ENCODE results near the gene BCAS3.

Gene BCAS3

GRCh38 chr17:61392679-61393078 is 715.0 kb downstream of the BCAS3 start:
- Histone ChIP-seq H2BK120ac (ENCODE audit: low read depth, low read length) (no peak overlapping the region), H3K27ac (ENCODE audit: low read depth, low read length) (no peak overlapping the region), H3K56ac (ENCODE audit: low read length) (no peak overlapping the region), H3K79me1 (ENCODE audit: low read length) (no peaks in the 10 kb centered on the region), H2AK5ac (ENCODE audit: low read length) (no peak overlapping the region), H3K4ac (ENCODE audit: low read depth, low read length) (no peak overlapping the region), H3K4me3 (ENCODE audit: low read length) (no peak overlapping the region), H3K9ac (ENCODE audit: low read length) (no peak overlapping the region), H3K23ac (ENCODE audit: low read length) (no peak overlapping the region), H3K4me1 (ENCODE audit: control insufficient read depth, low read depth, low read length) (peaks cover 6% of the 10 kb centered on the region), H4K8ac (ENCODE audit: low read depth, low read length) (no peak overlapping the region), H3K18ac (ENCODE audit: low read length) (no peak overlapping the region), H3K79me2 (ENCODE audit: control insufficient read depth, insufficient read depth, low read length) (no peaks in the 10 kb centered on the region), H4K5ac (ENCODE audit: low read length) (no peak overlapping the region), H2BK15ac (replicated peaks; ENCODE audit: low read depth) (no peak overlapping the region), H2BK5ac (ENCODE audit: low read length) (no peak overlapping the region), H3K36me3 (ENCODE audit: control insufficient read depth, insufficient read depth, low read length) (no peaks in the 10 kb centered on the region), H3K4me2 (ENCODE audit: low read length) (no peak overlapping the region), H3K27me3 (ENCODE audit: insufficient read depth, low read length, poor library complexity) (peaks cover 16% of the 10 kb centered on the region)
- no CpG with 5 or more reads among the region's 3 CpGs for WGBS (ENCODE audit: extremely low coverage, insufficient coverage, low lambda C conversion rate)
- DNase-seq, result no peak

GRCh38 chr17:61393550-61393903 is 715.9 kb downstream of the BCAS3 start:
- Histone ChIP-seq H3K4me1 (ENCODE audit: control insufficient read depth, low read depth, low read length) (peaks cover 6% of the 10 kb centered on the region), H2BK120ac (ENCODE audit: low read depth, low read length) (no peak overlapping the region), H4K5ac (ENCODE audit: low read length) (no peak overlapping the region), H3K56ac (ENCODE audit: low read length) (no peak overlapping the region), H4K8ac (ENCODE audit: low read depth, low read length) (no peak overlapping the region), H3K79me2 (ENCODE audit: control insufficient read depth, insufficient read depth, low read length) (no peaks in the 10 kb centered on the region), H3K9ac (ENCODE audit: low read length) (no peak overlapping the region), H3K23ac (ENCODE audit: low read length) (no peak overlapping the region), H2AK5ac (ENCODE audit: low read length) (no peak overlapping the region), H3K4me2 (ENCODE audit: low read length) (no peak overlapping the region), H3K36me3 (ENCODE audit: control insufficient read depth, insufficient read depth, low read length) (no peaks in the 10 kb centered on the region), H3K4me3 (ENCODE audit: low read length) (no peak overlapping the region), H3K18ac (ENCODE audit: low read length) (no peak overlapping the region), H3K27ac (ENCODE audit: low read depth, low read length) (no peak overlapping the region), H3K27me3 (ENCODE audit: insufficient read depth, low read length, poor library complexity) (peaks cover 24% of the 10 kb centered on the region), H3K79me1 (ENCODE audit: low read length) (no peaks in the 10 kb centered on the region), H3K4ac (ENCODE audit: low read depth, low read length) (no peak overlapping the region), H2BK5ac (ENCODE audit: low read length) (no peak overlapping the region), H2BK15ac (replicated peaks; ENCODE audit: low read depth) (no peak overlapping the region)
- no CpG with 5 or more reads among the region's 3 CpGs for WGBS (ENCODE audit: extremely low coverage, insufficient coverage, low lambda C conversion rate)
- DNase-seq, result peak; percentile 51

- Histone ChIP-seq H3K4me1 (ENCODE audit: control insufficient read depth, low read depth, low read length) (peaks cover 6% of the 10 kb centered on the region), H3K79me2 (ENCODE audit: control insufficient read depth, insufficient read depth, low read length) (no peaks in the 10 kb centered on the region), H4K8ac (ENCODE audit: low read depth, low read length) (no peak overlapping the region), H2BK120ac (ENCODE audit: low read depth, low read length) (no peak overlapping the region), H3K27me3 (ENCODE audit: insufficient read depth, low read length, poor library complexity) (peaks cover 29% of the 10 kb centered on the region), H4K5ac (ENCODE audit: low read length) (no peak overlapping the region), H3K79me1 (ENCODE audit: low read length) (no peaks in the 10 kb centered on the region), H3K4me3 (ENCODE audit: low read length) (no peak overlapping the region), H3K36me3 (ENCODE audit: control insufficient read depth, insufficient read depth, low read length) (no peaks in the 10 kb centered on the region), H3K23ac (ENCODE audit: low read length) (no peak overlapping the region), H3K4me2 (ENCODE audit: low read length) (no peak overlapping the region), H3K56ac (ENCODE audit: low read length) (no peak overlapping the region), H3K9ac (ENCODE audit: low read length) (no peak overlapping the region), H3K18ac (ENCODE audit: low read length) (no peak overlapping the region), H2BK5ac (ENCODE audit: low read length) (no peak overlapping the region), H2AK5ac (ENCODE audit: low read length) (no peak overlapping the region), H2BK15ac (replicated peaks; ENCODE audit: low read depth) (no peak overlapping the region), H3K27ac (ENCODE audit: low read depth, low read length) (no peak overlapping the region), H3K4ac (ENCODE audit: low read depth, low read length) (no peak overlapping the region)
- WGBS (ENCODE audit: extremely low coverage, insufficient coverage, low lambda C conversion rate), result no CpG with 5 or more reads among the region's 7 CpGs
- peak; percentile 82 for DNase-seq
These were observed 716.4 kb downstream of the BCAS3 start for GRCh38 chr17:61393904-61394629.

GRCh38 chr17:61394630-61395408 is 717.2 kb downstream of the BCAS3 start:
- Histone ChIP-seq H2AK5ac (ENCODE audit: low read length) (no peak overlapping the region), H3K79me1 (ENCODE audit: low read length) (no peaks in the 10 kb centered on the region), H3K56ac (ENCODE audit: low read length) (no peak overlapping the region), H3K4me2 (ENCODE audit: low read length) (no peak overlapping the region), H4K8ac (ENCODE audit: low read depth, low read length) (no peak overlapping the region), H3K79me2 (ENCODE audit: control insufficient read depth, insufficient read depth, low read length) (no peaks in the 10 kb centered on the region), H2BK120ac (ENCODE audit: low read depth, low read length) (no peak overlapping the region), H3K4me3 (ENCODE audit: low read length) (no peak overlapping the region), H3K4me1 (ENCODE audit: control insufficient read depth, low read depth, low read length) (peaks cover 6% of the 10 kb centered on the region), H2BK5ac (ENCODE audit: low read length) (no peak overlapping the region), H3K4ac (ENCODE audit: low read depth, low read length) (no peak overlapping the region), H3K18ac (ENCODE audit: low read length) (no peak overlapping the region), H3K23ac (ENCODE audit: low read length) (no peak overlapping the region), H3K27me3 (ENCODE audit: insufficient read depth, low read length, poor library complexity) (peaks cover 31% of the 10 kb centered on the region), H4K5ac (ENCODE audit: low read length) (no peak overlapping the region), H3K36me3 (ENCODE audit: control insufficient read depth, insufficient read depth, low read length) (no peaks in the 10 kb centered on the region), H3K9ac (ENCODE audit: low read length) (no peak overlapping the region), H3K27ac (ENCODE audit: low read depth, low read length) (no peak overlapping the region), H2BK15ac (replicated peaks; ENCODE audit: low read depth) (no peak overlapping the region)
- no CpG with 5 or more reads among the region's 10 CpGs for WGBS (ENCODE audit: extremely low coverage, insufficient coverage, low lambda C conversion rate)
- no peak for DNase-seq

- Histone ChIP-seq H2BK15ac (replicated peaks; ENCODE audit: low read depth) (no peak overlapping the region), H2AK5ac (ENCODE audit: low read length) (no peak overlapping the region), H3K79me2 (ENCODE audit: control insufficient read depth, insufficient read depth, low read length) (no peaks in the 10 kb centered on the region), H3K18ac (ENCODE audit: low read length) (no peak overlapping the region), H2BK5ac (ENCODE audit: low read length) (no peak overlapping the region), H3K23ac (ENCODE audit: low read length) (no peak overlapping the region), H3K79me1 (ENCODE audit: low read length) (no peaks in the 10 kb centered on the region), H4K8ac (ENCODE audit: low read depth, low read length) (no peak overlapping the region), H3K56ac (ENCODE audit: low read length) (no peak overlapping the region), H3K4me1 (ENCODE audit: control insufficient read depth, low read depth, low read length) (peaks cover 6% of the 10 kb centered on the region), H4K5ac (ENCODE audit: low read length) (no peak overlapping the region), H3K9ac (ENCODE audit: low read length) (no peak overlapping the region), H3K27me3 (ENCODE audit: insufficient read depth, low read length, poor library complexity) (peaks cover 31% of the 10 kb centered on the region), H3K4ac (ENCODE audit: low read depth, low read length) (no peak overlapping the region), H3K4me3 (ENCODE audit: low read length) (no peak overlapping the region), H2BK120ac (ENCODE audit: low read depth, low read length) (no peak overlapping the region), H3K27ac (ENCODE audit: low read depth, low read length) (no peak overlapping the region), H3K36me3 (ENCODE audit: control insufficient read depth, insufficient read depth, low read length) (no peaks in the 10 kb centered on the region), H3K4me2 (ENCODE audit: low read length) (no peak overlapping the region)
- no CpG with 5 or more reads among the region's 38 CpGs for WGBS (ENCODE audit: extremely low coverage, insufficient coverage, low lambda C conversion rate)
- no peak for DNase-seq
These were observed 717.8 kb downstream of the BCAS3 start for GRCh38 chr17:61395409-61395982.

Data from mesendoderm (in vitro differentiated cells).